ENCODE measurements around the gene CDK15.

DNA sequence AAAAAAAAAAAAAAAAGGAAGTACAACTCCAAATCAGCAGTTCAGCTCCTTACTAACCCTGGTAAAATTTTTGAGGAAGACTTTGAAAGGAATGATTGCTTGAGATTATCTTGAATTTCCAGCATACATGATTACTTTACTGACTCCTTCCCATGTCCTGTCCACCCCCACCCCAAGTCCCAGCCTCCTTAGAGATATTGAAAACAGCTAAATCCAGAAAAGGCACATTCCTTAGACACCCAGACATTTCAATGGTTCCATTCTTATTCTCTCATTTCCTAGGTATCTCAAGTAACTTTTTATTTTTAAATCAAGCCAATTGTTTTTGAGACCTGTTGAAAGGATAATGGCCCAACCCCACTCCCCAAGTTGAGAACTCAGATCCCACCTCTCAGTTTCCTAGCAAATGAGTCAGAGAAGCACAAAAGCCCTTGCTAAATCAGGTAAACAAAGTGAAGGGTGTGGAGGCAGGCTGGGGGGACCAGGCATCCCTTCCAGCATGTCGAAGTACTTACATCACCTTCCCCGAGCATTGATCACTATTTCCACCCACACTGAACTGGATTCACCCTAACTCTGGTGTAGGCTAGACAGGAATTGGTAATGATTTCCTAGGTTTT is 131.9 kb downstream of the CDK15 start:
- TF ChIP-seq, protein P1, sequence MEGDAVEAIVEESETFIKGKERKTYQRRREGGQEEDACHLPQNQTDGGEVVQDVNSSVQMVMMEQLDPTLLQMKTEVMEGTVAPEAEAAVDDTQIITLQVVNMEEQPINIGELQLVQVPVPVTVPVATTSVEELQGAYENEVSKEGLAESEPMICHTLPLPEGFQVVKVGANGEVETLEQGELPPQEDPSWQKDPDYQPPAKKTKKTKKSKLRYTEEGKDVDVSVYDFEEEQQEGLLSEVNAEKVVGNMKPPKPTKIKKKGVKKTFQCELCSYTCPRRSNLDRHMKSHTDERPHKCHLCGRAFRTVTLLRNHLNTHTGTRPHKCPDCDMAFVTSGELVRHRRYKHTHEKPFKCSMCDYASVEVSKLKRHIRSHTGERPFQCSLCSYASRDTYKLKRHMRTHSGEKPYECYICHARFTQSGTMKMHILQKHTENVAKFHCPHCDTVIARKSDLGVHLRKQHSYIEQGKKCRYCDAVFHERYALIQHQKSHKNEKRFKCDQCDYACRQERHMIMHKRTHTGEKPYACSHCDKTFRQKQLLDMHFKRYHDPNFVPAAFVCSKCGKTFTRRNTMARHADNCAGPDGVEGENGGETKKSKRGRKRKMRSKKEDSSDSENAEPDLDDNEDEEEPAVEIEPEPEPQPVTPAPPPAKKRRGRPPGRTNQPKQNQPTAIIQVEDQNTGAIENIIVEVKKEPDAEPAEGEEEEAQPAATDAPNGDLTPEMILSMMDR (IDR thresholded peaks at IDR 0.05) = no peak
- no peak for TF ChIP-seq POLR2A (IDR thresholded peaks at IDR 0.05)

Data from right lobe of liver (tissue), 4 donors.